ENCODE data around the gene PRKN.

Gene PRKN

GRCh38 chr6:161660666-161661571 is 1066.6 kb downstream of the PRKN start:
- H3K9ac ChIP-seq (ENCODE audit: low read depth, low read length): no peak overlapping the region
- no peaks in the 10 kb centered on the region for H3K79me2 ChIP-seq (ENCODE audit: insufficient read depth, low read length)
- ATAC-seq (ENCODE audit: insufficient read depth, low read depth) (no peak), DNase-seq (no peak)
- no peak overlapping the region for H3K4me2 ChIP-seq (ENCODE audit: insufficient read depth, low read length)
- no peak for TF ChIP-seq EZH2 (IDR thresholded peaks at IDR 0.05; ENCODE audit: borderline replicate concordance, low read depth, low read length, severe bottlenecking)
- no peak for TF ChIP-seq CTCF (IDR thresholded peaks at IDR 0.05; ENCODE audit: borderline replicate concordance, extremely low read depth, low read length, poor library complexity, severe bottlenecking)
- no peaks in the 10 kb centered on the region for H3K4me1 ChIP-seq (ENCODE audit: insufficient read depth, low read length)
- peaks cover 3% of the 10 kb centered on the region for H3K9me3 ChIP-seq (ENCODE audit: insufficient read depth, low read length, severe bottlenecking)
- H4K20me1 ChIP-seq (ENCODE audit: insufficient read depth, low read length): no peaks in the 10 kb centered on the region
- no peak overlapping the region for H2AFZ ChIP-seq (ENCODE audit: low read depth, low read length)
- no peak overlapping the region for H3K27ac ChIP-seq (ENCODE audit: low read length)
- no peaks in the 10 kb centered on the region for H3K27me3 ChIP-seq (ENCODE audit: insufficient read depth, low read length, poor library complexity)
- H3K36me3 ChIP-seq (ENCODE audit: insufficient read depth, low read length): no peaks in the 10 kb centered on the region
- H3K4me3 ChIP-seq (ENCODE audit: low read depth in 1 of 2, low read length in 2 of 2): no peak overlapping the region

- Histone ChIP-seq H3K79me2 (ENCODE audit: insufficient read depth, low read length) (no peaks in the 10 kb centered on the region), H3K4me1 (ENCODE audit: insufficient read depth, low read length) (no peaks in the 10 kb centered on the region), H3K27ac (ENCODE audit: low read length) (no peak overlapping the region), H3K36me3 (ENCODE audit: insufficient read depth, low read length) (no peaks in the 10 kb centered on the region), H2AFZ (ENCODE audit: low read depth, low read length) (no peak overlapping the region), H3K9ac (ENCODE audit: low read depth, low read length) (no peak overlapping the region), H3K9me3 (ENCODE audit: insufficient read depth, low read length, severe bottlenecking) (peaks cover 3% of the 10 kb centered on the region), H3K4me2 (ENCODE audit: insufficient read depth, low read length) (no peak overlapping the region), H3K27me3 (ENCODE audit: insufficient read depth, low read length, poor library complexity) (no peaks in the 10 kb centered on the region), H3K4me3 (ENCODE audit: low read depth in 1 of 2, low read length in 2 of 2) (no peak overlapping the region), H4K20me1 (ENCODE audit: insufficient read depth, low read length) (no peaks in the 10 kb centered on the region)
- ATAC-seq (ENCODE audit: insufficient read depth, low read depth): no peak
- no peak for DNase-seq
- TF ChIP-seq CTCF (IDR thresholded peaks at IDR 0.05; ENCODE audit: borderline replicate concordance, extremely low read depth, low read length, poor library complexity, severe bottlenecking) (no peak), EZH2 (IDR thresholded peaks at IDR 0.05; ENCODE audit: borderline replicate concordance, low read depth, low read length, severe bottlenecking) (no peak)
Measured at GRCh38 chr6:161658211-161658610, 1069.4 kb downstream of the PRKN start.

GRCh38 chr6:161654209-161654608 is 1073.4 kb downstream of the PRKN start:
- TF ChIP-seq EZH2 (IDR thresholded peaks at IDR 0.05; ENCODE audit: borderline replicate concordance, low read depth, low read length, severe bottlenecking) (no peak), CTCF (IDR thresholded peaks at IDR 0.05; ENCODE audit: borderline replicate concordance, extremely low read depth, low read length, poor library complexity, severe bottlenecking) (no peak)
- H3K79me2 ChIP-seq (ENCODE audit: insufficient read depth, low read length): no peaks in the 10 kb centered on the region
- DNase-seq: no peak
- H3K36me3 ChIP-seq (ENCODE audit: insufficient read depth, low read length): no peaks in the 10 kb centered on the region
- no peak overlapping the region for H3K4me3 ChIP-seq (ENCODE audit: low read depth in 1 of 2, low read length in 2 of 2)
- no peak overlapping the region for H2AFZ ChIP-seq (ENCODE audit: low read depth, low read length)
- H3K27me3 ChIP-seq (ENCODE audit: insufficient read depth, low read length, poor library complexity): no peaks in the 10 kb centered on the region
- H3K9ac ChIP-seq (ENCODE audit: low read depth, low read length): no peak overlapping the region
- no peaks in the 10 kb centered on the region for H3K4me1 ChIP-seq (ENCODE audit: insufficient read depth, low read length)
- H3K4me2 ChIP-seq (ENCODE audit: insufficient read depth, low read length): no peak overlapping the region
- ATAC-seq (ENCODE audit: insufficient read depth, low read depth): no peak
- H3K27ac ChIP-seq (ENCODE audit: low read length): no peak overlapping the region
- no peaks in the 10 kb centered on the region for H3K9me3 ChIP-seq (ENCODE audit: insufficient read depth, low read length, severe bottlenecking)
- H4K20me1 ChIP-seq (ENCODE audit: insufficient read depth, low read length): no peaks in the 10 kb centered on the region

All from DND-41 (cell line).